Endothelial cell of umbilical vein (primary cell): Measurements from ENCODE around the gene RHOF.

Experiments used
- CTCF ChIP-seq, 2 donors: IDR thresholded peaks; 1 replicate in 1 of 2; 2 replicates in 1 of 2; pipeline ENCODE4 v1.5.1; 2011; ENCODE audit warnings: low read length in 2 of 2, mild to moderate bottlenecking in 2 of 2, moderate library complexity in 2 of 2, control low read depth in 1 of 2, inconsistent platforms in 1 of 2, low read depth in 1 of 2; ENCODE audit not compliant: insufficient read depth in 1 of 2; ENCODE audit errors: extremely low read depth in 1 of 2
- EZH2 ChIP-seq: IDR thresholded peaks from 2 replicates; pipeline ENCODE4 v1.6.1; 2012; ENCODE audit warnings: borderline replicate concordance, low read depth, mild to moderate bottlenecking, moderate library complexity, low read length, inconsistent platforms; ENCODE audit not compliant: severe bottlenecking
- FOS ChIP-seq: IDR thresholded peaks from 2 replicates; pipeline ENCODE4 v1.6.1; 2011; ENCODE audit warnings: mild to moderate bottlenecking, low read length, moderate library complexity, borderline replicate concordance; ENCODE audit not compliant: insufficient read depth
- JUN ChIP-seq: IDR thresholded peaks from 2 replicates; pipeline ENCODE4 v1.6.1; 2011; ENCODE audit warnings: borderline replicate concordance, low read depth; ENCODE audit not compliant: insufficient read length, insufficient read depth
- MAX ChIP-seq: IDR thresholded peaks from 2 replicates; pipeline ENCODE4 v1.6.1; 2011; ENCODE audit not compliant: insufficient read depth, insufficient read length
- POLR2A ChIP-seq: IDR thresholded peaks from 2 replicates; pipeline ENCODE4 v1.6.1; 2012; ENCODE audit warnings: low read depth, mild to moderate bottlenecking, control low read depth, low read length
- POLR2AphosphoS5 ChIP-seq: IDR thresholded peaks from 2 replicates; pipeline ENCODE4 v1.6.1; 2012; ENCODE audit warnings: low read depth, mild to moderate bottlenecking, control low read depth, low read length, moderate library complexity; ENCODE audit not compliant: insufficient read depth

- TF ChIP-seq CTCF (IDR thresholded peaks at IDR 0.05; ENCODE audit: extremely low read depth in 1 of 2, insufficient read depth in 1 of 2, low read depth in 1 of 2, low read length in 2 of 2) (no peak), EZH2 (no peak), POLR2A (no peak), POLR2AphosphoS5 (no peak), MAX (no peak), FOS (no peak), JUN (no peak)
These were observed 38.2 kb upstream of the RHOF start for GRCh38 chr12:121831571-121832245.
